Hepatocyte (in vitro differentiated cells): ENCODE measurements around the gene TCP11L2. TPM values are rescaled to one million over a fixed set of nuclear protein-coding genes. Genes with fewer than 3 reads are reported as not detected.

Source experiments
- DNase-seq: peaks from one replicate; pipeline ENCODE4 v3.0.0-alpha.2; 2016; ENCODE audit warnings: low spot score
- H2AFZ ChIP-seq: fragments of 200-600 bp; sonication (generic); 2 replicates; pipeline ENCODE4 v1.6.0; 2016; ENCODE audit warnings: antibody characterized with exemption, mild to moderate bottlenecking
- H3K27ac ChIP-seq: fragments of 200-600 bp; sonication (generic); 2 replicates; pipeline ENCODE4 v1.5.1; 2016; ENCODE audit warnings: mild to moderate bottlenecking
- H3K27me3 ChIP-seq: fragments of 200-600 bp; sonication (generic); 2 replicates; pipeline ENCODE4 v1.6.1; 2016
- H3K36me3 ChIP-seq: fragments of 200-600 bp; sonication (generic); replicated peaks from 2 replicates; pipeline ENCODE4 v1.5.1; 2016; ENCODE audit warnings: low read depth; ENCODE audit not compliant: insufficient read depth
- H3K4me1 ChIP-seq: fragments of 200-600 bp; sonication (generic); 2 replicates; pipeline ENCODE4 v1.5.1; 2016; ENCODE audit warnings: mild to moderate bottlenecking, moderate library complexity; ENCODE audit not compliant: insufficient read depth
- H3K4me2 ChIP-seq: fragments of 200-600 bp; sonication (generic); 2 replicates; pipeline ENCODE4 v1.6.0; 2016
- H3K4me3 ChIP-seq: fragments of 200-600 bp; sonication (generic); 2 replicates; pipeline ENCODE4 v1.5.1; 2016; ENCODE audit warnings: mild to moderate bottlenecking
- H3K79me2 ChIP-seq: fragments of 200-600 bp; sonication (generic); 2 replicates; pipeline ENCODE4 v1.6.0; 2017; ENCODE audit warnings: mild to moderate bottlenecking
- H3K9me2 ChIP-seq: fragments of 200-600 bp; sonication (generic); replicated peaks from 2 replicates; pipeline ENCODE4 v1.6.0; 2017; ENCODE audit warnings: mild to moderate bottlenecking; ENCODE audit not compliant: insufficient read depth
- H3K9me3 ChIP-seq: fragments of 200-600 bp; sonication (generic); 2 replicates; pipeline ENCODE4 v1.5.1; 2016; ENCODE audit warnings: low read depth, mild to moderate bottlenecking
- H4K20me1 ChIP-seq: fragments of 200-600 bp; sonication (generic); 2 replicates; pipeline ENCODE4 v1.6.0; 2016; ENCODE audit warnings: mild to moderate bottlenecking; ENCODE audit not compliant: insufficient read depth, poor library complexity, severe bottlenecking
- EZH2 ChIP-seq: fragments of 200-600 bp; sonication (generic); IDR thresholded peaks from 2 replicates; pipeline ENCODE4 v1.6.1; 2016; ENCODE audit warnings: antibody characterized with exemption, mild to moderate bottlenecking, borderline replicate concordance
- EZH2phosphoT487 ChIP-seq: fragments of 200-600 bp; sonication (generic); IDR thresholded peaks from one replicate; pipeline ENCODE4 v1.6.1; 2018; ENCODE audit warnings: antibody characterized with exemption, mild to moderate bottlenecking, low read depth, moderate library complexity; ENCODE audit not compliant: unreplicated experiment, severe bottlenecking
- WGBS: methylation state at CpG from one replicate; pipeline ENCODE4 v1.1.6; 2016; ENCODE audit warnings: low lambda C conversion rate; ENCODE audit errors: missing lambda C conversion rate; 5-methylcytosine and 5-hydroxymethylcytosine counted together
- polyA plus RNA-seq: library from polyadenylated mRNA; unstranded; fragments of >200 nt; fragmentation: Nextera tagmentation; extraction: Ambion mirVana; gene quantifications from 2 replicates; pipeline ENCODE4 v1.2.1, GENCODE V29; 2016
- total RNA-seq: library from RNA; depleted of rRNA; stranded (reverse); fragments of >200 nt; gene quantifications from 2 replicates; pipeline ENCODE4 v1.2.3, GENCODE V29; 2014
- TF ChIP-seq, protein P1 (sequence below): fragments of 200-600 bp; sonication (generic); IDR thresholded peaks from 2 replicates; pipeline ENCODE4 v1.5.1; 2016; ENCODE audit warnings: antibody characterized with exemption, mild to moderate bottlenecking; ENCODE audit not compliant: poor library complexity

Gene TCP11L2
- total and polyA plus RNA-seq, 2 experiments from 2014 or later, result 9.6 to 38.4 TPM

DNA sequence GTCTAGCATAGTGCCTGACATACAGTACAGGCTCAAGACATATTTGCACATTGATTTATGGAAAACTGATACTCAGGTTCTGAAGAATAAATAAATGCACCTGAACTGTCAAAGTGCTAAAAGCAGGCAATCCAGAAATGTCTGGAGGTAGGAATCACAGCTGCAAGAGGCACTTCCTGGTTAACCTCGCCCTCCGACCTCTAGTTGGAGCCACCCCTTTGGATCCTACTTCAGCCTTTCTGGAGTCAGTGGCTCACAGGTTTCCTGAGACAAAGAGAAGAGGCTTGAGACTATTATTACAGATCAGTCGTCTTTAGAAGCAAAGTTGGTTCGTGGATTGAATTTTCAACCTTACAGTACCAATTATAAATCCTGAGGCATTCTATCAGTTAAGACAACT, 13.0 kb downstream of the TCP11L2 start:
- Histone ChIP-seq H3K27me3 (no peaks in the 10 kb centered on the region), H3K4me3 (no peak overlapping the region), H3K9me2 (no peaks in the 10 kb centered on the region), H4K20me1 (no peaks in the 10 kb centered on the region), H3K27ac (no peak overlapping the region), H3K4me1 (peaks cover under 1% of the 10 kb centered on the region), H3K79me2 (no peaks in the 10 kb centered on the region), H3K4me2 (no peak overlapping the region), H2AFZ (no peak overlapping the region), H3K36me3 (peaks cover 4% of the 10 kb centered on the region), H3K9me3 (no peaks in the 10 kb centered on the region)
- 95% methylated on average over 4 of the region's 4 CpGs for WGBS
- DNase-seq, result no peak
- TF ChIP-seq EZH2 (no peak), EZH2phosphoT487 (no peak)
- TF ChIP-seq, protein P1, sequence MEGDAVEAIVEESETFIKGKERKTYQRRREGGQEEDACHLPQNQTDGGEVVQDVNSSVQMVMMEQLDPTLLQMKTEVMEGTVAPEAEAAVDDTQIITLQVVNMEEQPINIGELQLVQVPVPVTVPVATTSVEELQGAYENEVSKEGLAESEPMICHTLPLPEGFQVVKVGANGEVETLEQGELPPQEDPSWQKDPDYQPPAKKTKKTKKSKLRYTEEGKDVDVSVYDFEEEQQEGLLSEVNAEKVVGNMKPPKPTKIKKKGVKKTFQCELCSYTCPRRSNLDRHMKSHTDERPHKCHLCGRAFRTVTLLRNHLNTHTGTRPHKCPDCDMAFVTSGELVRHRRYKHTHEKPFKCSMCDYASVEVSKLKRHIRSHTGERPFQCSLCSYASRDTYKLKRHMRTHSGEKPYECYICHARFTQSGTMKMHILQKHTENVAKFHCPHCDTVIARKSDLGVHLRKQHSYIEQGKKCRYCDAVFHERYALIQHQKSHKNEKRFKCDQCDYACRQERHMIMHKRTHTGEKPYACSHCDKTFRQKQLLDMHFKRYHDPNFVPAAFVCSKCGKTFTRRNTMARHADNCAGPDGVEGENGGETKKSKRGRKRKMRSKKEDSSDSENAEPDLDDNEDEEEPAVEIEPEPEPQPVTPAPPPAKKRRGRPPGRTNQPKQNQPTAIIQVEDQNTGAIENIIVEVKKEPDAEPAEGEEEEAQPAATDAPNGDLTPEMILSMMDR, result no peak

DNA sequence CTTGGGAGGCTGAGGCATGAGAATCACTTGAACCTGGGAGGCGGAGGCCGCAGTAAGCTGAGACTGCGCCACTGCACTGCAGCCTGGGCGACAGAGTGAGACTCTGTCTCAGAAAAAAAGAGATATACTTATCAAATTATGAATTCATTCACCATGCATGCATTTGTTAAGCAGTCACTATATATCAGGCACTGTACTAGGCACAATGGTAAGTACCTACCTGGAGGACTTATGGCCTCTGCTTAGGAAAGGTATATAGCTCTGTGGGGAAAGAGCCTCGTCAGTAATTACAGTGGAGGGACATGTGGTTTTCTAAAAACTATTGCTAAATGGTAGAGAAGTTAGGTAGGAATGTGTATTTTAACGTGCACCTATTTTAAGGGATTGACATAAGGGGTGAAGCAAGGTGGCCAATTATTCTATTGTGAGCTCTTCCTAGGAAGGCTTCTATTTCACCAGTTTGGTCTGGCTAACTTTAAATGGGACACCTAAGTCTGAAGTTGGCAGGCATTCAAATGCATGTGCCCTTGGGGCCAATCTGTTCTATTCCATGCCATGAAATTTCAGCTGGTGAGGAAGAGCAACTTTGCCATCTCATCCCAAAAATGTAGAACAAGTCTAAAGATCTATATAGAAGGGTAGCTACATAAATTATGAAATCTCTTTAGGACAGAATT, 15.0 kb downstream of the TCP11L2 start:
- no peaks in the 10 kb centered on the region for H3K9me2 ChIP-seq
- H4K20me1 ChIP-seq, result no peaks in the 10 kb centered on the region
- DNase-seq, result no peak
- H3K4me3 ChIP-seq, result no peak overlapping the region
- H3K4me2 ChIP-seq, result no peak overlapping the region
- no peaks in the 10 kb centered on the region for H3K79me2 ChIP-seq
- no peak overlapping the region for H2AFZ ChIP-seq
- H3K27me3 ChIP-seq, result no peaks in the 10 kb centered on the region
- peaks cover 4% of the 10 kb centered on the region for H3K36me3 ChIP-seq
- TF ChIP-seq, protein P1, result no peak
- TF ChIP-seq EZH2phosphoT487, result no peak
- TF ChIP-seq EZH2, result no peak
- H3K27ac ChIP-seq, result no peak overlapping the region
- H3K9me3 ChIP-seq, result no peaks in the 10 kb centered on the region
- no peaks in the 10 kb centered on the region for H3K4me1 ChIP-seq
- WGBS, result 93% methylated on average over 6 of the region's 6 CpGs

GRCh38 chr12:106321139-106321850, 18.8 kb downstream of the TCP11L2 start:
- TF ChIP-seq EZH2phosphoT487, result no peak
- no peak for TF ChIP-seq EZH2
- TF ChIP-seq, protein P1, result no peak
- Histone ChIP-seq H2AFZ (no peak overlapping the region), H4K20me1 (no peaks in the 10 kb centered on the region), H3K27ac (no peak overlapping the region), H3K27me3 (no peaks in the 10 kb centered on the region), H3K36me3 (peaks cover 4% of the 10 kb centered on the region), H3K4me1 (no peaks in the 10 kb centered on the region), H3K9me2 (no peaks in the 10 kb centered on the region), H3K79me2 (no peaks in the 10 kb centered on the region), H3K9me3 (no peaks in the 10 kb centered on the region), H3K4me3 (no peak overlapping the region), H3K4me2 (no peak overlapping the region)
- 60% methylated on average over 7 of the region's 7 CpGs for WGBS
- DNase-seq, result no peak
